ENCODE data around the gene CACNA2D3.

CACNA2D3 gene

DNA sequence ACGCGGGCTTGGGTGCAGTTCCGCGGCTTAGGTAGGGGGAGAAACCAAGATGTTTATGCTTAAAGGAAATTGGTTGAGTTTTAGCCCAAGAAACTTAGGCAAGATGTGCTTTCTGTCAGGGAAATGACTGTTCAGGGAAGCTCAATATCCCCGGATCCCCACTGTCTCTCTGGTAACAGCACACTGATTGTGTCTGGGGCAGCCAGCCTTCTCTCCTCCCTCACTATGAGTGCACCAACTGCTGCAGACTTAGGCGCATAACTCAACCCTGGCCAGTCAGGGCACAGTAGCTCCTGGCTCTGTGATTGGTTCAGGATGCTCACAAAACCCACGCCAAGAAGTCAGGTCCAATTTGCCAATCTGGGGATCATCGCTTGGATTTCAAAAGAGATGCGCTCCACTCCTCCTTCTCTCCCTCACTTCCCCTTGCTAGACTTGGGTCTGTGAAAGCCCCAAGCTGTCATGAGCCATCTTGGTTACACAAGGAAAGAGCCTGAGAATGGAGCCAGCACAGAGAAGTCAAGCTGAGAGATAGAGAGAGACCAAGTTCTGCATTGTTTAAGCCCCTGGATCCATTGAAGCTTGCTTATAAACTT, 42.5 kb upstream of the CACNA2D3 start:
- Histone ChIP-seq H4K20me1 (ENCODE audit: insufficient read depth, low read length) (no peaks in the 10 kb centered on the region), H3K4me1 (ENCODE audit: low read length) (no peaks in the 10 kb centered on the region), H3K36me3 (replicated peaks; ENCODE audit: insufficient read depth, low read length) (no peaks in the 10 kb centered on the region), H3K27me3 (replicated peaks; ENCODE audit: insufficient read depth, low read length) (no peaks in the 10 kb centered on the region), H3K9ac (ENCODE audit: low read length) (no peak overlapping the region), H3F3A (ENCODE audit: insufficient read depth, low read length) (no peaks in the 10 kb centered on the region), H3K4me3 (ENCODE audit: low read length) (no peak overlapping the region), H3K27ac (ENCODE audit: low read length) (no peak overlapping the region), H3K79me2 (ENCODE audit: low read length) (no peaks in the 10 kb centered on the region), H3K4me2 (ENCODE audit: low read depth, low read length) (no peak overlapping the region), H2AFZ (ENCODE audit: low read length) (no peak overlapping the region), H3K9me3 (replicated peaks; ENCODE audit: insufficient read depth, low read length) (no peaks in the 10 kb centered on the region), H3K9me2 (replicated peaks; ENCODE audit: insufficient read depth, low read length) (no peaks in the 10 kb centered on the region)
- no peak for DNase-seq
- TF ChIP-seq EZH2phosphoT487 (IDR thresholded peaks at IDR 0.05; ENCODE audit: low read length) (no peak), CTCF (IDR thresholded peaks at IDR 0.05; ENCODE audit: low read length) (no peak), EZH2 (optimal IDR thresholded peaks at IDR 0.05; ENCODE audit: low read depth, low read length) (no peak)

DNA sequence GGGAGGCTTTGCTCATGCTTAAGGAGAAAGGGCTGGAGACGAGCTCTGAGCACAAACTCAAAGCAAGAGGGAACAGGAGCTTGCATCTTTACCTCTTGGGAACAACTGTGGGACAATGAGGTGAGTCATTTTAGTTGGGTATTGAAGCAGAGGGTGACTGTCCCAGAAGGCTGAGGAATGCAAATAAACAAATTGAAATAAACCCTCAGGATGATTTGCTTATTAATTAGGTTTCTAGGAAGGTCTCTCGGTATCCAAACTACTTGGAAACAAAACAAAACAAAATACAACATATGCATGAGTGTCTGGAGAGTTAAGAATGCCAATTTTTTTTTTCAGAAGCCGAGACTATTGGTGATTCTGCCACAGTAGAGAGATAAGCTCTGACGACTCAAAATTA, 38.4 kb upstream of the CACNA2D3 start:
- H3K27ac ChIP-seq (ENCODE audit: low read length) = no peak overlapping the region
- H2AFZ ChIP-seq (ENCODE audit: low read length) = no peak overlapping the region
- H3K4me1 ChIP-seq (ENCODE audit: low read length) = no peaks in the 10 kb centered on the region
- no peak overlapping the region for H3K9ac ChIP-seq (ENCODE audit: low read length)
- H3K9me2 ChIP-seq (replicated peaks; ENCODE audit: insufficient read depth, low read length) = no peaks in the 10 kb centered on the region
- DNase-seq = no peak
- no peaks in the 10 kb centered on the region for H3K36me3 ChIP-seq (replicated peaks; ENCODE audit: insufficient read depth, low read length)
- no peaks in the 10 kb centered on the region for H3K9me3 ChIP-seq (replicated peaks; ENCODE audit: insufficient read depth, low read length)
- no peak overlapping the region for H3K4me2 ChIP-seq (ENCODE audit: low read depth, low read length)
- TF ChIP-seq EZH2 (optimal IDR thresholded peaks at IDR 0.05; ENCODE audit: low read depth, low read length) = no peak
- TF ChIP-seq EZH2phosphoT487 (IDR thresholded peaks at IDR 0.05; ENCODE audit: low read length) = no peak
- TF ChIP-seq CTCF (IDR thresholded peaks at IDR 0.05; ENCODE audit: low read length) = no peak
- no peaks in the 10 kb centered on the region for H3F3A ChIP-seq (ENCODE audit: insufficient read depth, low read length)
- no peak overlapping the region for H3K4me3 ChIP-seq (ENCODE audit: low read length)
- H4K20me1 ChIP-seq (ENCODE audit: insufficient read depth, low read length) = no peaks in the 10 kb centered on the region
- H3K27me3 ChIP-seq (replicated peaks; ENCODE audit: insufficient read depth, low read length) = no peaks in the 10 kb centered on the region
- no peaks in the 10 kb centered on the region for H3K79me2 ChIP-seq (ENCODE audit: low read length)

- H3K9me2 ChIP-seq (replicated peaks; ENCODE audit: insufficient read depth, low read length) = no peaks in the 10 kb centered on the region
- H3K27me3 ChIP-seq (replicated peaks; ENCODE audit: insufficient read depth, low read length) = no peaks in the 10 kb centered on the region
- no peaks in the 10 kb centered on the region for H3F3A ChIP-seq (ENCODE audit: insufficient read depth, low read length)
- H3K36me3 ChIP-seq (replicated peaks; ENCODE audit: insufficient read depth, low read length) = no peaks in the 10 kb centered on the region
- H3K4me1 ChIP-seq (ENCODE audit: low read length) = no peaks in the 10 kb centered on the region
- H3K27ac ChIP-seq (ENCODE audit: low read length) = no peak overlapping the region
- no peak overlapping the region for H2AFZ ChIP-seq (ENCODE audit: low read length)
- DNase-seq = no peak
- no peaks in the 10 kb centered on the region for H3K9me3 ChIP-seq (replicated peaks; ENCODE audit: insufficient read depth, low read length)
- no peak for TF ChIP-seq EZH2 (optimal IDR thresholded peaks at IDR 0.05; ENCODE audit: low read depth, low read length)
- no peaks in the 10 kb centered on the region for H4K20me1 ChIP-seq (ENCODE audit: insufficient read depth, low read length)
- H3K4me3 ChIP-seq (ENCODE audit: low read length) = no peak overlapping the region
- H3K79me2 ChIP-seq (ENCODE audit: low read length) = no peaks in the 10 kb centered on the region
- H3K9ac ChIP-seq (ENCODE audit: low read length) = no peak overlapping the region
- no peak overlapping the region for H3K4me2 ChIP-seq (ENCODE audit: low read depth, low read length)
These were observed 36.4 kb upstream of the CACNA2D3 start for GRCh38 chr3:54085936-54086335.

DNA sequence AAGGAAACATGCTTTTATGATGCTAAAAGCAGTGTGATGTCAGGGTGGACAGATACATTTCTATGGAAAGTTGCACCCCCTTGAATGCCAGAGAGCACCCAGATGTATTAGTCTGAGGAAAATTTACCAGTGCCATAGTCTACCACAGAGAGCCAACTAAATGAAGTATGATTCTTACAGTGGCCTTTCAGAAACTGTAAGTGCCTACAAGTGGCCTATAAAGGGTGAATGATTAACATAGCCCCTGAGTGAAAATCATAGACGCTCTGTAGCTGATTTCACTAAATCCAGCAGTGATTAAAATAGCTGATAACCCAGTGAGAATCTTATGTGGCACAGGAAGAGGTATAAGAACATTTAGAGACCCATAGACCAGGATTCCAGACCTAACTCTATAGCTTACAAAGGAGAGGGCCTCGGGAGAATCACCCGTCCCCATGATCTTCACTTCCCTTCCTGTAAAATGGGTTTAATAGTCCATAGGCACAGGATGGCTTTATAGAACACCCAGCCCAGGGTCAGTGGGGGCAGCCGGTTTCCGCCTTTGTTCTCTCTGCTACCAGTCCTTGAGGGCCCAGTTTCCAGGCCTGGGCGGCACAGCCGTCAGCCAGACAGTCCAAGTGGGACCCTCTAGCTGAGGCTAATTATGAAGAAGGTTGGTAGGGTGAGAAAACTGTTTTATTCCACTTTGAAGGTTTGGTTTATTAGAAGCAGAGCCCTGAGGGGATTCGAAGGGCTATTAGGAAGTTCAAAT, 35.5 kb upstream of the CACNA2D3 start:
- H4K20me1 ChIP-seq (ENCODE audit: insufficient read depth, low read length) = no peaks in the 10 kb centered on the region
- no peak overlapping the region for H3K4me2 ChIP-seq (ENCODE audit: low read depth, low read length)
- no peak overlapping the region for H3K27ac ChIP-seq (ENCODE audit: low read length)
- no peak overlapping the region for H3K4me3 ChIP-seq (ENCODE audit: low read length)
- no peaks in the 10 kb centered on the region for H3K4me1 ChIP-seq (ENCODE audit: low read length)
- H3K9ac ChIP-seq (ENCODE audit: low read length) = no peak overlapping the region
- no peaks in the 10 kb centered on the region for H3K36me3 ChIP-seq (replicated peaks; ENCODE audit: insufficient read depth, low read length)
- no peak for DNase-seq
- no peak overlapping the region for H2AFZ ChIP-seq (ENCODE audit: low read length)
- H3K9me3 ChIP-seq (replicated peaks; ENCODE audit: insufficient read depth, low read length) = no peaks in the 10 kb centered on the region
- TF ChIP-seq EZH2 (optimal IDR thresholded peaks at IDR 0.05; ENCODE audit: low read depth, low read length) (no peak), EZH2phosphoT487 (IDR thresholded peaks at IDR 0.05; ENCODE audit: low read length) (no peak), CTCF (IDR thresholded peaks at IDR 0.05; ENCODE audit: low read length) (no peak)
- H3K9me2 ChIP-seq (replicated peaks; ENCODE audit: insufficient read depth, low read length) = no peaks in the 10 kb centered on the region
- no peaks in the 10 kb centered on the region for H3K27me3 ChIP-seq (replicated peaks; ENCODE audit: insufficient read depth, low read length)
- no peaks in the 10 kb centered on the region for H3K79me2 ChIP-seq (ENCODE audit: low read length)
- H3F3A ChIP-seq (ENCODE audit: insufficient read depth, low read length) = no peaks in the 10 kb centered on the region
